B cell (primary cell): ENCODE measurements around the gene PPIH. TPM values are rescaled to one million over a fixed set of nuclear protein-coding genes. Genes with fewer than 3 reads are reported as not detected.
"Not testable (repeated sequence)": the region's sequence is repeated elsewhere in the genome, so short reads cannot be mapped to it uniquely, and the experiment has no call there.

ENCODE experiments used
- ATAC-seq: fragments of 200-7000 bp; cut with Tn5 transposase; one replicate; pipeline ENCODE4 v1.10.0; 2021; ENCODE audit warnings: low read depth, mild to moderate bottlenecking, moderate number of reproducible peaks, moderate library complexity
- CTCF ChIA-PET: fragments of 350-600 bp; sonication (Branson Sonifier 250); formaldehyde crosslinking; loops from one replicate; lab custom pipeline; 2021; ENCODE audit warnings: antibody characterized with exemption, inconsistent platforms; lab: Charles Lee
- POLR2A ChIA-PET: fragments of 350-600 bp; sonication (Branson Sonifier 250); formaldehyde crosslinking; loops from one replicate; lab custom pipeline; 2021; ENCODE audit warnings: antibody characterized with exemption; lab: Charles Lee
- DNase-seq: peaks from one replicate; pipeline ENCODE4 v3.0.0; 2013
- H2AFZ ChIP-seq: 2 replicates; pipeline ENCODE4 v1.6.1; 2012; ENCODE audit warnings: mild to moderate bottlenecking, low read depth, low read length; ENCODE audit not compliant: insufficient read depth, poor library complexity, severe bottlenecking
- H3K27ac ChIP-seq, 2 donors: 1 replicate in 1 of 2; 2 replicates in 1 of 2; pipeline ENCODE4 v1.5.1; 2012 to 2013; ENCODE audit warnings: low read length in 2 of 2, mild to moderate bottlenecking in 2 of 2, moderate library complexity in 1 of 2
- H3K27me3 ChIP-seq, 4 experiments: fragments of 200-600 bp in 1 of 4; sonication (generic) in 1 of 4; replicated peaks in 1 of 4; 1 replicate in 2 of 4; 2 replicates in 2 of 4; pipeline versions ENCODE4 v1.6.1 to v1.7.0; 2013 to 2016; ENCODE audit warnings: low read length in 3 of 4, mild to moderate bottlenecking in 2 of 4, mixed read lengths in 1 of 4, moderate library complexity in 1 of 4; ENCODE audit not compliant: insufficient read depth in 4 of 4, control insufficient read depth in 3 of 4; ENCODE audit errors: control extremely low read depth in 1 of 4
- H3K36me3 ChIP-seq, 2 experiments: replicated peaks in 1 of 2; 1 replicate in 1 of 2; 2 replicates in 1 of 2; pipeline versions ENCODE4 v1.6.1 to v1.7.1; 2013; ENCODE audit warnings: low read length in 1 of 2; ENCODE audit not compliant: insufficient read depth in 2 of 2, control insufficient read depth in 1 of 2; ENCODE audit errors: control extremely low read depth in 1 of 2, extremely low read depth in 1 of 2
- H3K4me1 ChIP-seq, 2 donors: fragments of 200-600 bp in 1 of 2; sonication (generic) in 1 of 2; 1 replicate in 1 of 2; 2 replicates in 1 of 2; pipeline versions ENCODE4 v1.5.1 to v1.6.1; 2013 to 2017; ENCODE audit warnings: low read length in 2 of 2; ENCODE audit not compliant: control insufficient read depth in 2 of 2, insufficient read depth in 2 of 2
- H3K4me2 ChIP-seq: replicated peaks from 2 replicates; pipeline ENCODE3; 2012; ENCODE audit warnings: mild to moderate bottlenecking, low read depth, low read length; ENCODE audit not compliant: poor library complexity, severe bottlenecking
- H3K4me3 ChIP-seq, 5 experiments: fragments of 200-600 bp in 1 of 5; sonication (generic) in 1 of 5; 1 replicate in 3 of 5; 2 replicates in 2 of 5; pipeline versions ENCODE4 v1.5.1 to v1.7.0; 2011 to 2016; ENCODE audit warnings: low read length in 4 of 5, mild to moderate bottlenecking in 4 of 5, low read depth in 2 of 5, control low read depth in 1 of 5, moderate library complexity in 1 of 5; ENCODE audit not compliant: insufficient read depth in 1 of 5; ENCODE audit errors: control extremely low read depth in 1 of 5, extremely low read depth in 1 of 5
- H3K79me2 ChIP-seq: fragments of 200-600 bp; sonication (generic); one replicate; pipeline ENCODE4 v1.6.0; 2016; ENCODE audit warnings: low read length; ENCODE audit not compliant: control insufficient read depth, insufficient read depth
- H3K9ac ChIP-seq: fragments of 200-600 bp; sonication (generic); 2 replicates; pipeline ENCODE4 v1.6.1; 2017; ENCODE audit warnings: mild to moderate bottlenecking, low read length, moderate library complexity
- H3K9me3 ChIP-seq, 3 donors: one replicate each; pipeline versions ENCODE4 v1.6.1 to v1.7.1; 2013; ENCODE audit warnings: low read length in 2 of 3; ENCODE audit not compliant: control insufficient read depth in 2 of 3, insufficient read depth in 1 of 3; ENCODE audit errors: control extremely low read depth in 1 of 3
- H4K20me1 ChIP-seq: 2 replicates; pipeline ENCODE4 v1.6.0; 2012; ENCODE audit warnings: mild to moderate bottlenecking, low read length; ENCODE audit not compliant: insufficient read depth, control insufficient read depth, poor library complexity, severe bottlenecking
- H3K27ac Mint-ChIP-seq: one replicate; pipeline ENCODE4 v1.8.0; 2021; ENCODE audit warnings: mixed read lengths
- H3K27me3 Mint-ChIP-seq: one replicate; pipeline ENCODE4 v1.8.0; 2021; ENCODE audit warnings: mixed read lengths
- H3K4me1 Mint-ChIP-seq: one replicate; pipeline ENCODE4 v1.8.0; 2021; ENCODE audit warnings: mixed read lengths
- H3K4me3 Mint-ChIP-seq: one replicate; pipeline ENCODE4 v1.8.0; 2021; ENCODE audit warnings: mixed read lengths
- H3K9me3 Mint-ChIP-seq: one replicate; pipeline ENCODE4 v1.8.0; 2022; ENCODE audit warnings: mixed read lengths; ENCODE audit not compliant: insufficient read depth
- EZH2 ChIP-seq: IDR thresholded peaks from 2 replicates; pipeline ENCODE4 v1.6.1; 2012; ENCODE audit warnings: borderline replicate concordance, low read depth, mild to moderate bottlenecking, moderate library complexity, low read length; ENCODE audit not compliant: insufficient read depth, poor library complexity, severe bottlenecking
- WGBS: methylation state at CpG from one replicate; pipeline ENCODE4 v1.1.5; 2013; ENCODE audit warnings: missing lambda C conversion rate; ENCODE audit not compliant: insufficient coverage; 5-methylcytosine and 5-hydroxymethylcytosine counted together
- intact Hi-C: fragments of 100-400 bp; cut with micrococcal nuclease; formaldehyde crosslinking; loops from one replicate; pipeline ENCODE4 v1.10.0; 2022
- polyA plus RNA-seq: library from polyadenylated mRNA; depleted of rRNA; stranded (reverse); fragments of >200 nt; gene quantifications from 2 replicates; pipeline ENCODE4 v1.2.3, GENCODE V29; 2012
- total RNA-seq, 2 donors: library from RNA; stranded (reverse); fragments of 120-200 nt in 1 of 2; gene quantifications; 1 replicate in 1 of 2; 2 replicates in 1 of 2; pipeline versions ENCODE4 v1.2.3 to v1.2.4, GENCODE V29; 2013 to 2022
- TF ChIP-seq, protein P1 (sequence below): fragments of 200-600 bp; IDR thresholded peaks from one replicate; pipeline ENCODE4 v1.8.0; 2022; ENCODE audit warnings: antibody characterized with exemption, mild to moderate bottlenecking

PPIH gene
- total and polyA plus RNA-seq, 2 donors (not counting 1 experiment from before 2014, with no cell fraction given) = 42.4 to 50.3 TPM

DNA sequence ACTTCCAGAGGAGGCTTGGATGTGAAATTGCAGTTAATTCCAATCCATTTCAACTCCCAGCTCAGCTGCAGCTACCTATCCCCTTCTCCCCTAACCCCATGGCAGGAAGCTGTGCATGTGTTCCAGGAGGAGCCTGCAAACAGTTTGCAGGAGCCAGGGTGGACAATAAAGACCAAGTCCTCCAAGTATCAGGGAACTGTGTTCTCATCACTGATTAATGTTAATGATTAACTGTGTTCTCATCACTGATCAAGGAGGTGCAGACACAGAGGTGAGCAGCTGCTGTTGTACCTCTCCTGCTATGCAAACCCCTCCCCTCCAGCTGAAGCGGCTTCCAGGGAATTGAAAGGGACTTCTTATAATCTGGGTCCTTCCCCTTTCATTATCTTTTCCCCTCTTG, 62.6 kb downstream of the PPIH start:
- CTCF ChIA-PET = no interaction called here
- no CpG with 5 or more reads among the region's 1 CpG for WGBS
- peaks cover 0 to 2% of the 10 kb centered on the region in 2 experiments for H3K36me3 ChIP-seq

GRCh38 chr1:42721926-42722325, 63.7 kb downstream of the PPIH start:
- ATAC-seq (no peak), DNase-seq (no peak)
- no peak overlapping the region for H3K27ac ChIP-seq
- H3K36me3 ChIP-seq = peaks cover 0 to 2% of the 10 kb centered on the region in 2 experiments
- Mint-ChIP-seq H3K4me3 (no peak overlapping the region), H3K9me3 (no peaks in the 10 kb centered on the region), H3K27me3 (no peaks in the 10 kb centered on the region), H3K27ac (no peak overlapping the region), H3K4me1 (no peaks in the 10 kb centered on the region)
- peaks cover 7% of the 10 kb centered on the region for H3K79me2 ChIP-seq
- intact Hi-C loops = no loop called here
- CTCF ChIA-PET = interaction anchor here (0.6 kb wide), 1 partner anchor 355 kb away, joined by 4 read pairs; no protein-coding TSS in a partner anchor
- TF ChIP-seq, protein P1, sequence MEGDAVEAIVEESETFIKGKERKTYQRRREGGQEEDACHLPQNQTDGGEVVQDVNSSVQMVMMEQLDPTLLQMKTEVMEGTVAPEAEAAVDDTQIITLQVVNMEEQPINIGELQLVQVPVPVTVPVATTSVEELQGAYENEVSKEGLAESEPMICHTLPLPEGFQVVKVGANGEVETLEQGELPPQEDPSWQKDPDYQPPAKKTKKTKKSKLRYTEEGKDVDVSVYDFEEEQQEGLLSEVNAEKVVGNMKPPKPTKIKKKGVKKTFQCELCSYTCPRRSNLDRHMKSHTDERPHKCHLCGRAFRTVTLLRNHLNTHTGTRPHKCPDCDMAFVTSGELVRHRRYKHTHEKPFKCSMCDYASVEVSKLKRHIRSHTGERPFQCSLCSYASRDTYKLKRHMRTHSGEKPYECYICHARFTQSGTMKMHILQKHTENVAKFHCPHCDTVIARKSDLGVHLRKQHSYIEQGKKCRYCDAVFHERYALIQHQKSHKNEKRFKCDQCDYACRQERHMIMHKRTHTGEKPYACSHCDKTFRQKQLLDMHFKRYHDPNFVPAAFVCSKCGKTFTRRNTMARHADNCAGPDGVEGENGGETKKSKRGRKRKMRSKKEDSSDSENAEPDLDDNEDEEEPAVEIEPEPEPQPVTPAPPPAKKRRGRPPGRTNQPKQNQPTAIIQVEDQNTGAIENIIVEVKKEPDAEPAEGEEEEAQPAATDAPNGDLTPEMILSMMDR = no peak
- TF ChIP-seq EZH2 = no peak
- POLR2A ChIA-PET = no interaction called here
- no peak overlapping the region for H3K4me3 ChIP-seq
- no peak overlapping the region for H3K4me2 ChIP-seq
- no peaks in the 10 kb centered on the region for H3K27me3 ChIP-seq
- no peak overlapping the region for H3K9ac ChIP-seq
- no peaks in the 10 kb centered on the region for H3K9me3 ChIP-seq
- WGBS = 100% methylated on average over 2 of the region's 3 CpGs
- no peaks in the 10 kb centered on the region for H3K4me1 ChIP-seq
- H2AFZ ChIP-seq = no peak overlapping the region
- H4K20me1 ChIP-seq = no peaks in the 10 kb centered on the region

More for the DNA sequence above, 62.6 kb downstream of the PPIH start:
- H3K9me3 Mint-ChIP-seq = no peaks in the 10 kb centered on the region
- no peak for ATAC-seq
- POLR2A ChIA-PET = no interaction called here
- no peak for DNase-seq
- H3K27me3 ChIP-seq = no peaks in the 10 kb centered on the region
- H2AFZ ChIP-seq = no peak overlapping the region
- no peak overlapping the region for H3K4me3 ChIP-seq
- TF ChIP-seq, protein P1 = no peak
- TF ChIP-seq EZH2 = no peak
- no peak overlapping the region for H3K27ac Mint-ChIP-seq
- no peaks in the 10 kb centered on the region for H3K4me1 ChIP-seq
- no peaks in the 10 kb centered on the region for H3K27me3 Mint-ChIP-seq
- no peak overlapping the region for H3K9ac ChIP-seq
- H3K4me1 Mint-ChIP-seq = no peaks in the 10 kb centered on the region
- peaks cover 13% of the 10 kb centered on the region for H3K79me2 ChIP-seq
- intact Hi-C loops = no loop called here
- no peak overlapping the region for H3K4me2 ChIP-seq
- peaks cover 7% of the 10 kb centered on the region for H4K20me1 ChIP-seq
- H3K4me3 Mint-ChIP-seq = no peak overlapping the region
- peaks cover 0 to 1% (median 0%) of the 10 kb centered on the region in 3 donors for H3K9me3 ChIP-seq
- no peak overlapping the region for H3K27ac ChIP-seq

DNA sequence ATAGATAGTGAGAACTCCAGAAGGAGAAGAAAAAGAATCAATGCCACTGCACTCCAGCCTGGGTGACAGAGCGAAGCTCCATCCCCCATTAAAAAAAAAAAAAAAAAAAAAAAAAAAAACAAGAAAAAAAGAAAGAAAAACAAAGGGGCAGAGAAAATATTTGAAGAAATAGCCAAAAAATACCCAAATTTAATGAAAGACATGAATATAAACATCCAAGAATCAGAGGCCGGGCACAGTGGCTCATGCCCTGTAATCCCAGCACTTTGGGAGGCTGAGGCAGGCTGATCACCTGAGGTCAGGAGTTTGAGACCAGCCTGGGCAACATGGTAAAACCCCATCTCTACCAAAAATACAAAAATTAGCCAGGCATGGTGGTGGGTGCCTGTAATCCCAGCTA, 64.2 kb downstream of the PPIH start:
- POLR2A ChIA-PET, DNase-seq, H3K4me1 ChIP-seq, H3K9me3 Mint-ChIP-seq, H3K27me3 ChIP-seq, H2AFZ ChIP-seq, H4K20me1 ChIP-seq, H3K27ac Mint-ChIP-seq, H3K36me3 ChIP-seq, H3K4me3 Mint-ChIP-seq, ATAC-seq, H3K4me1 Mint-ChIP-seq, H3K9ac ChIP-seq, H3K27ac ChIP-seq, H3K4me3 ChIP-seq, H3K9me3 ChIP-seq, intact Hi-C loops, H3K79me2 ChIP-seq, H3K4me2 ChIP-seq, H3K27me3 Mint-ChIP-seq: not testable (repeated sequence)
- no CpG with 5 or more reads among the region's 2 CpGs for WGBS
- CTCF ChIA-PET = interaction anchor here (0.6 kb wide), 1 partner anchor 354 kb away, joined by 4 read pairs; no protein-coding TSS in a partner anchor
